GM12878 (cell line): ENCODE measurements around the gene NCOA6. TPM values are rescaled to one million over a fixed set of nuclear protein-coding genes. Genes with fewer than 3 reads are reported as not detected.

ENCODE experiments used
- ATAC-seq: fragments of 200-7000 bp; cut with Tn5 transposase; 3 replicates; pipeline ENCODE4 v1.9.1; 2020; ENCODE audit warnings: mild to moderate bottlenecking, moderate library complexity
- BruUV-seq: library from RNA; stranded (reverse); fragments of 400-500 nt; replicated peaks from 2 replicates; lab custom pipeline; 2021; lab: Mats Ljungman, UMichigan
- CTCF ChIA-PET: fragments of 300-600 bp; sonication (Branson Sonifier 250); formaldehyde crosslinking; extraction: SDS; loops from one replicate; lab custom pipeline; 2021; ENCODE audit warnings: inconsistent platforms; lab: Yijun Ruan, JAX
- POLR2A ChIA-PET: fragments of 350-600 bp; formaldehyde crosslinking; extraction: SDS; loops from one replicate; lab custom pipeline; 2021; ENCODE audit warnings: inconsistent platforms; lab: Charles Lee
- RAD21 ChIA-PET: fragments of 300-600 bp; sonication (Branson Sonifier 250); formaldehyde crosslinking; loops from one replicate; lab custom pipeline; 2023; ENCODE audit warnings: antibody characterized with exemption; ENCODE audit not compliant: unreplicated experiment; lab: Charles Lee
- SMC1A ChIA-PET: fragments of 300-600 bp; sonication (Branson Sonifier 250); formaldehyde crosslinking; loops from one replicate; lab custom pipeline; 2023; ENCODE audit not compliant: unreplicated experiment, uncharacterized antibody; lab: Charles Lee
- DNase-seq: peaks from one replicate; pipeline ENCODE4 v3.0.0-alpha.2; 2011; ENCODE audit warnings: low read depth, low spot score
- FAIRE-seq: peaks from 3 replicates; lab custom pipeline; 2011; peaks lifted over from hg19 to GRCh38; lab: Jason Lieb, UNC
- H2AFZ ChIP-seq: 2 replicates; pipeline ENCODE4 v1.6.0; 2011; ENCODE audit warnings: low read depth, low read length, control low read depth; ENCODE audit not compliant: control insufficient read depth
- H3K27ac ChIP-seq: 2 replicates; pipeline ENCODE4 v1.5.1; 2011; ENCODE audit warnings: control low read depth; ENCODE audit not compliant: control insufficient read depth, insufficient read depth
- H3K27me3 ChIP-seq, 2 experiments: replicated peaks in 1 of 2; 2 replicates each; pipeline versions ENCODE4 v1.6.0 to v1.6.1; 2011; ENCODE audit warnings: low read length in 1 of 2; ENCODE audit not compliant: control insufficient read depth in 2 of 2, insufficient read depth in 2 of 2
- H3K36me3 ChIP-seq, 2 experiments: 2 replicates each; pipeline ENCODE4 v1.5.1; 2011; ENCODE audit warnings: low read length in 1 of 2; ENCODE audit not compliant: control insufficient read depth in 2 of 2, insufficient read depth in 2 of 2
- H3K4me1 ChIP-seq: 2 replicates; pipeline ENCODE4 v1.6.1; 2011; ENCODE audit warnings: mild to moderate bottlenecking, low read length, moderate library complexity, mixed read lengths; ENCODE audit not compliant: control insufficient read depth, insufficient read depth
- H3K4me2 ChIP-seq: 2 replicates; pipeline ENCODE4 v1.6.0; 2011; ENCODE audit warnings: control low read depth; ENCODE audit not compliant: control insufficient read depth, insufficient read depth
- H3K4me3 ChIP-seq: fragments of 200-600 bp; sonication (generic); 2 replicates; pipeline ENCODE4 v1.5.1; 2016
- H3K79me2 ChIP-seq: 2 replicates; pipeline ENCODE4 v1.6.0; 2011; ENCODE audit warnings: low read length; ENCODE audit not compliant: control insufficient read depth, insufficient read depth
- H3K9ac ChIP-seq: 2 replicates; pipeline ENCODE4 v1.8.0; 2011; ENCODE audit warnings: low read length, control low read depth, mixed read lengths; ENCODE audit not compliant: control insufficient read depth, insufficient read depth
- H3K9me3 ChIP-seq: replicated peaks from 3 replicates; pipeline ENCODE4 v1.5.1; 2011; ENCODE audit warnings: mild to moderate bottlenecking, low read length; ENCODE audit not compliant: control insufficient read depth, insufficient read depth
- H4K20me1 ChIP-seq: 2 replicates; pipeline ENCODE4 v1.6.0; 2011; ENCODE audit not compliant: control insufficient read depth, insufficient read depth
- CEBPZ ChIP-seq: fragments of 150-350 bp; IDR thresholded peaks from 2 replicates; pipeline ENCODE4 v1.6.1; 2016; ENCODE audit warnings: low read depth, low read length
- EGR1 ChIP-seq, 2 experiments: IDR thresholded peaks; 1 replicate in 1 of 2; 2 replicates in 1 of 2; pipeline ENCODE4 v1.6.1; 2011 to 2012; ENCODE audit warnings: low read depth in 2 of 2, low read length in 2 of 2, borderline replicate concordance in 1 of 2, mild to moderate bottlenecking in 1 of 2, moderate library complexity in 1 of 2
- EP300 ChIP-seq, 2 experiments: fragments of 150-350 bp in 1 of 2; IDR thresholded peaks; 2 replicates each; pipeline ENCODE4 v1.6.1; 2011 to 2012; ENCODE audit warnings: low read depth in 2 of 2, low read length in 2 of 2, borderline replicate concordance in 1 of 2, improper control_type of control experiment in 1 of 2, inconsistent platforms in 1 of 2; ENCODE audit not compliant: control insufficient read depth in 1 of 2
- SREBF1 ChIP-seq: IDR thresholded peaks from 2 replicates; pipeline ENCODE4 v1.6.1; 2012; ENCODE audit warnings: mild to moderate bottlenecking, low read length
- USF2 ChIP-seq: IDR thresholded peaks from 2 replicates; pipeline ENCODE4 v1.6.1; 2011; ENCODE audit warnings: low read depth, low read length, improper control_type of control experiment, borderline replicate concordance
- YBX1 ChIP-seq: fragments of 450-650 bp; IDR thresholded peaks from 2 replicates; pipeline ENCODE4 v1.6.1; 2016; ENCODE audit warnings: antibody characterized with exemption
- WGBS: methylation state at CpG from one replicate; pipeline ENCODE4 v1.1.6; 2016; ENCODE audit warnings: low lambda C conversion rate; ENCODE audit not compliant: insufficient replicate concordance, insufficient coverage; ENCODE audit errors: missing lambda C conversion rate; 5-methylcytosine and 5-hydroxymethylcytosine counted together
- in situ Hi-C: fragments of 300-500 bp; cut with MboI; formaldehyde crosslinking; loops from 9 replicates; pipeline ENCODE4 v1.14.3; 2018; ENCODE audit warnings: mixed read lengths
- intact Hi-C: fragments of 100-400 bp; cut with micrococcal nuclease; formaldehyde crosslinking; loops from one replicate; pipeline ENCODE4 v1.14.2; 2022; ENCODE audit not compliant: unreplicated experiment
- polyA plus RNA-seq, 11 experiments: library from polyadenylated mRNA; depleted of rRNA in 4 of 11; unstranded in 6 of 11; stranded (reverse) in 5 of 11; fragments of >200 nt; fragmentation: Nextera tagmentation in 4 of 11; fragmentation: Illumina TruSeq in 1 of 11; extraction: Ambion mirVana in 4 of 11; extraction: Trizol in 1 of 11; gene quantifications; 1 replicate in 1 of 11; 2 replicates in 10 of 11; pipeline versions ENCODE4 v1.2.1 to v1.2.3, GENCODE V29; 2011 to 2016; ENCODE audit warnings: inconsistent platforms in 2 of 11, missing spikeins in 2 of 11, low read depth in 1 of 11
- total RNA-seq, 4 experiments: library from RNA; depleted of rRNA in 3 of 4; stranded (reverse); fragments of >200 nt in 3 of 4; fragmentation: Illumina TruSeq in 1 of 4; extraction: Trizol in 1 of 4; gene quantifications; 2 replicates each; pipeline versions ENCODE4 v1.2.1 to v1.2.3, GENCODE V29; 2013 to 2021
- TF ChIP-seq, protein P1 (sequence below): fragments of 150-350 bp; IDR thresholded peaks from 2 replicates; pipeline ENCODE4 v1.6.1; 2014; ENCODE audit warnings: mild to moderate bottlenecking, low read depth, low read length
- TF ChIP-seq, protein P2 (sequence below): fragments of 450-650 bp; IDR thresholded peaks from 2 replicates; pipeline ENCODE4 v1.6.1; 2017; ENCODE audit warnings: low read depth, mild to moderate bottlenecking, moderate library complexity

NCOA6 gene
- total and polyA plus RNA-seq, 10 of the 15 experiments (the other 5 are each of a cell fraction or from before 2014, with no cell fraction given) = 6.1 to 20.6 (median 12.6) TPM

DNA sequence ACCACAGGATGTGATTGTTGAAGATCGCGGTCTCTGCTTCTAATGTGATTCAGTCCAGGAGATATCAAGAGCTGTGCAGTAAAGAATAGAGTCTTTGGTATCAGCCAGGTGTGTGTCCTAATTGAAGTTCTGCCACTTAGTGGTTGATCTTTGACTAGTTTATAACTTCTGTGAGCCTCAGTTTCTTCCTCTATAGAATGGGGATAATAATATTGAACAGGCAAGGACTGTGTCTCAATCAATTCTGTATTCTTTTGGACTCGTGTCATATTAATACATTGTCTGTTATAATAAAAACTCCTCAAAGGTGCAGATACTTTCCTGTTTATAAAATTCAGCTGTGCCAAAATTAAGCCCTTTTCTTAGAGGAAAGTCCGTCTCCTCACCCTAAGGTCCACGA, 23.1 kb upstream of the NCOA6 start:
- SMC1A ChIA-PET = no interaction called here
- in situ Hi-C loops = loop anchor here (25.0 kb wide), 1 partner anchor 414 kb away; no protein-coding TSS in a partner anchor
- TF ChIP-seq YBX1 (no peak), SREBF1 (no peak), EP300 (IDR thresholded peaks at IDR 0.05; ENCODE audit: borderline replicate concordance in 1 of 2, control insufficient read depth in 1 of 2, low read depth in 2 of 2, low read length in 2 of 2) (no peak)
- Histone ChIP-seq H3K79me2 (no peaks in the 10 kb centered on the region), H4K20me1 (no peaks in the 10 kb centered on the region), H3K36me3 (no peaks in the 10 kb centered on the region), H3K4me2 (no peak overlapping the region), H3K27ac (no peak overlapping the region), H3K4me1 (no peaks in the 10 kb centered on the region), H3K4me3 (no peak overlapping the region), H3K9ac (no peak overlapping the region), H3K27me3 (no peaks in the 10 kb centered on the region), H2AFZ (no peak overlapping the region), H3K9me3 (no peaks in the 10 kb centered on the region)
- POLR2A ChIA-PET = interaction anchor here (0.6 to 0.7 kb wide), 2 partner anchors 14 to 81 kb away, joined by 3 read pairs; no protein-coding TSS in a partner anchor
- intact Hi-C loops = no loop called here
- CTCF ChIA-PET = no interaction called here
- RAD21 ChIA-PET = no interaction called here
- no peak for DNase-seq
- ATAC-seq = no peak
- BruUV-seq = no TSS peak
- WGBS = 75% methylated on average over 5 of the region's 5 CpGs
- no peak for FAIRE-seq

DNA sequence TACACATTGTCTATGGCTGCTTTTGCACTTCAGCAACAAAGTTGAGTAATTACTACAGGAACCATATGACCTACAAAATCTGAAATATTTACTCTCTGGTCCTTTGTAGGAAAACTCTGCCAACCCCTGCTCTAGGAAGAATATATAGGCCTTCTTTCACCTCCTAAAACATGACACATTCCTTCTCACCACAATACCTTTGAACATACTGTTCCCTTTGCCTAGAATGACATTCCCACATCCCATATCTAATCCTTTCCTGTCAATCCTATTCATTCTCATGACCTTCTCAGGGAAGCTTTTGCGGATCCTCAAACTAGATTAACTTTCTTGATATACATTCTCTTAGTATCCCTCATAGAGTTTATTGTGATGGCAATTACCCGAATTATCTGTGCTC, 18.0 kb upstream of the NCOA6 start:
- DNase-seq (no peak), FAIRE-seq (no peak), ATAC-seq (no peak)
- no peaks in the 10 kb centered on the region for H3K9me3 ChIP-seq
- H3K79me2 ChIP-seq = no peaks in the 10 kb centered on the region
- ChIA-PET POLR2A (interaction anchor here (0.6 to 0.7 kb wide), 3 partner anchors 12 to 546 kb away, joined by 3 to 4 read pairs (median 3); no protein-coding TSS in a partner anchor), SMC1A (no interaction called here), RAD21 (no interaction called here), CTCF (interaction anchor here (0.6 kb wide), 1 partner anchor 253 kb away, joined by 4 read pairs; no protein-coding TSS in a partner anchor)
- in situ Hi-C loops (loop anchor here (25.0 kb wide), 1 partner anchor 419 kb away; no protein-coding TSS in a partner anchor), intact Hi-C loops (no loop called here)
- BruUV-seq = no TSS peak
- H2AFZ ChIP-seq = no peak overlapping the region
- H3K27me3 ChIP-seq = no peaks in the 10 kb centered on the region
- no peak overlapping the region for H3K9ac ChIP-seq
- H4K20me1 ChIP-seq = no peaks in the 10 kb centered on the region
- H3K4me2 ChIP-seq = no peak overlapping the region
- 91% methylated on average over 2 of the region's 2 CpGs for WGBS
- no peak overlapping the region for H3K27ac ChIP-seq
- H3K4me1 ChIP-seq = no peaks in the 10 kb centered on the region
- no peaks in the 10 kb centered on the region for H3K36me3 ChIP-seq
- H3K4me3 ChIP-seq = no peak overlapping the region
- no peak for TF ChIP-seq CEBPZ
- no peak for TF ChIP-seq EGR1 (IDR thresholded peaks at IDR 0.05; ENCODE audit: borderline replicate concordance in 1 of 2, low read depth in 2 of 2, low read length in 2 of 2)
- TF ChIP-seq USF2 = no peak
- TF ChIP-seq, protein P1, sequence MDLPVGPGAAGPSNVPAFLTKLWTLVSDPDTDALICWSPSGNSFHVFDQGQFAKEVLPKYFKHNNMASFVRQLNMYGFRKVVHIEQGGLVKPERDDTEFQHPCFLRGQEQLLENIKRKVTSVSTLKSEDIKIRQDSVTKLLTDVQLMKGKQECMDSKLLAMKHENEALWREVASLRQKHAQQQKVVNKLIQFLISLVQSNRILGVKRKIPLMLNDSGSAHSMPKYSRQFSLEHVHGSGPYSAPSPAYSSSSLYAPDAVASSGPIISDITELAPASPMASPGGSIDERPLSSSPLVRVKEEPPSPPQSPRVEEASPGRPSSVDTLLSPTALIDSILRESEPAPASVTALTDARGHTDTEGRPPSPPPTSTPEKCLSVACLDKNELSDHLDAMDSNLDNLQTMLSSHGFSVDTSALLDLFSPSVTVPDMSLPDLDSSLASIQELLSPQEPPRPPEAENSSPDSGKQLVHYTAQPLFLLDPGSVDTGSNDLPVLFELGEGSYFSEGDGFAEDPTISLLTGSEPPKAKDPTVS = no peak
- TF ChIP-seq, protein P2, sequence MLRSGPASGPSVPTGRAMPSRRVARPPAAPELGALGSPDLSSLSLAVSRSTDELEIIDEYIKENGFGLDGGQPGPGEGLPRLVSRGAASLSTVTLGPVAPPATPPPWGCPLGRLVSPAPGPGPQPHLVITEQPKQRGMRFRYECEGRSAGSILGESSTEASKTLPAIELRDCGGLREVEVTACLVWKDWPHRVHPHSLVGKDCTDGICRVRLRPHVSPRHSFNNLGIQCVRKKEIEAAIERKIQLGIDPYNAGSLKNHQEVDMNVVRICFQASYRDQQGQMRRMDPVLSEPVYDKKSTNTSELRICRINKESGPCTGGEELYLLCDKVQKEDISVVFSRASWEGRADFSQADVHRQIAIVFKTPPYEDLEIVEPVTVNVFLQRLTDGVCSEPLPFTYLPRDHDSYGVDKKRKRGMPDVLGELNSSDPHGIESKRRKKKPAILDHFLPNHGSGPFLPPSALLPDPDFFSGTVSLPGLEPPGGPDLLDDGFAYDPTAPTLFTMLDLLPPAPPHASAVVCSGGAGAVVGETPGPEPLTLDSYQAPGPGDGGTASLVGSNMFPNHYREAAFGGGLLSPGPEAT = no peak
